MCF 10A (cell line): ENCODE measurements around the gene LBHD2. TPM values are rescaled to one million over a fixed set of nuclear protein-coding genes. Genes with fewer than 3 reads are reported as not detected.
A peak's percentile ranks its signal among the peaks of the same experiment; 100 is the strongest.

Source experiments
- BruUV-seq: library from RNA; stranded (reverse); fragments of 400-500 nt; replicated peaks from 2 replicates; lab custom pipeline; 2021; lab: Mats Ljungman, UMichigan
- CTCF ChIA-PET: fragments of 300-600 bp; sonication (Branson Sonifier 250); formaldehyde crosslinking; extraction: SDS; loops from one replicate; lab custom pipeline; 2021; ENCODE audit warnings: antibody characterized with exemption, inconsistent platforms; lab: Yijun Ruan, JAX
- POLR2A ChIA-PET: fragments of 300-600, 350-650 bp; sonication (Branson Sonifier 250); formaldehyde crosslinking; extraction: SDS; loops from one replicate; lab custom pipeline; 2020; ENCODE audit warnings: antibody characterized with exemption, inconsistent platforms; lab: Yijun Ruan, JAX
- DNase-seq: peaks from one replicate; pipeline ENCODE4 v3.0.0-alpha.2; 2018; ENCODE audit not compliant: unreplicated experiment
- H3K27ac Mint-ChIP-seq: one replicate; pipeline ENCODE4 v1.8.0; 2022; ENCODE audit warnings: mild to moderate bottlenecking, low read depth, mixed read lengths; ENCODE audit not compliant: unreplicated experiment
- H3K27me3 Mint-ChIP-seq: one replicate; pipeline ENCODE4 v1.8.0; 2022; ENCODE audit warnings: mixed read lengths; ENCODE audit not compliant: insufficient read depth, unreplicated experiment
- H3K36me3 Mint-ChIP-seq: one replicate; pipeline ENCODE4 v1.8.0; 2022; ENCODE audit warnings: mild to moderate bottlenecking, moderate library complexity, mixed read lengths; ENCODE audit not compliant: insufficient read depth, unreplicated experiment
- H3K4me1 Mint-ChIP-seq: one replicate; pipeline ENCODE4 v1.8.0; 2022; ENCODE audit warnings: mixed read lengths; ENCODE audit not compliant: insufficient read depth, unreplicated experiment
- H3K4me3 Mint-ChIP-seq: one replicate; pipeline ENCODE4 v1.8.0; 2022; ENCODE audit warnings: mild to moderate bottlenecking, moderate library complexity, mixed read lengths; ENCODE audit not compliant: unreplicated experiment
- H3K9me3 Mint-ChIP-seq: one replicate; pipeline ENCODE4 v1.8.0; 2022; ENCODE audit warnings: mixed read lengths; ENCODE audit not compliant: unreplicated experiment
- intact Hi-C: fragments of 100-400 bp; cut with micrococcal nuclease; formaldehyde crosslinking; loops from 2 replicates; pipeline ENCODE4 v1.14.1; 2022
- total RNA-seq: library from RNA; stranded (reverse); gene quantifications from 2 replicates; pipeline ENCODE4 v1.2.3, GENCODE V29; 2022
- TF ChIP-seq, protein P1 (sequence below): fragments of 200-600 bp; IDR thresholded peaks from one replicate; pipeline ENCODE4 v1.8.0; 2022; ENCODE audit warnings: antibody characterized with exemption, mild to moderate bottlenecking; ENCODE audit not compliant: unreplicated experiment

Gene LBHD2
- total RNA-seq, 1 experiment from 2014 or later: not detected

DNA sequence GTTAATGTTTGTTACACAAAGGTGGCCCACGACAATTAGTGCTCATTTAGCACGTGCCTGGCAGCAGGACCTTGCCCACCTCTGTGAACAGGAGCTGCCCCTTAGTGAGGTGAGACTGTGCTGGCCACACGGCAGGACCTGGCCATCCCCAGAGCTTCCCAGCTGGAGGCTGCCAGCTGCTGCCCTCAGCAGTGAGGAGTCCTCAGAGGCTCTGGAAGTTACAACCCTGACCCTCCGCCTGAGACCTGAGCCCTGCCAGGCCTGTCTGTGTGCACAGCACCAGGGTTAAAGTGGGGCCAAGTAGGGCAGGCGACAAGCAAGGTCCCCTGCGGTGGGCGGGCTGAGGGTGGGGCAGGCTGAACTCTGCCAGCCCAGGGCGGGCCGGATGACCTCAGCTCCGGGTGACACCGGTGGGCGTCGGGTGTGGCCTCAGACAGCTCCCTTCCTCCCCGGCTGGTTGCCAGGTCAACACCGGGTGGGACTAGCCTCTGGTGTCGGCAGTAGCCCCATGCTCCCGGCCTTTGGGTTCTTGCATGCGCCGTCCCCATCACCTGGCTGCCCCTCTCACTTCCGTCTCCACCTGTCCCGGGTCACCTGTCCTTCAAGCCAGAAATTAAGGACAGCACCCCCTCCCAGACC, 9.2 kb upstream of the LBHD2 start:
- Mint-ChIP-seq H3K4me3 (no peak overlapping the region), H3K27ac (no peak overlapping the region), H3K36me3 (no peaks in the 10 kb centered on the region), H3K27me3 (no peaks in the 10 kb centered on the region), H3K9me3 (no peaks in the 10 kb centered on the region), H3K4me1 (peaks cover 6% of the 10 kb centered on the region)
- ChIA-PET CTCF (interaction anchor here (0.5 to 3.0 kb wide), 18 partner anchors 22 to 379 kb away, joined by 3 to 20 read pairs (median 4); no protein-coding TSS in a partner anchor), POLR2A (interaction anchor here (0.7 to 1.4 kb wide), 5 partner anchors 19 to 1608 kb away, joined by 3 to 4 read pairs (median 3); no protein-coding TSS in a partner anchor)
- intact Hi-C loops: loop anchor here (5.0 to 10.0 kb wide), 2 partner anchors 317 to 380 kb away; no protein-coding TSS in a partner anchor
- DNase-seq: no peak
- BruUV-seq: no TSS peak
- TF ChIP-seq, protein P1, sequence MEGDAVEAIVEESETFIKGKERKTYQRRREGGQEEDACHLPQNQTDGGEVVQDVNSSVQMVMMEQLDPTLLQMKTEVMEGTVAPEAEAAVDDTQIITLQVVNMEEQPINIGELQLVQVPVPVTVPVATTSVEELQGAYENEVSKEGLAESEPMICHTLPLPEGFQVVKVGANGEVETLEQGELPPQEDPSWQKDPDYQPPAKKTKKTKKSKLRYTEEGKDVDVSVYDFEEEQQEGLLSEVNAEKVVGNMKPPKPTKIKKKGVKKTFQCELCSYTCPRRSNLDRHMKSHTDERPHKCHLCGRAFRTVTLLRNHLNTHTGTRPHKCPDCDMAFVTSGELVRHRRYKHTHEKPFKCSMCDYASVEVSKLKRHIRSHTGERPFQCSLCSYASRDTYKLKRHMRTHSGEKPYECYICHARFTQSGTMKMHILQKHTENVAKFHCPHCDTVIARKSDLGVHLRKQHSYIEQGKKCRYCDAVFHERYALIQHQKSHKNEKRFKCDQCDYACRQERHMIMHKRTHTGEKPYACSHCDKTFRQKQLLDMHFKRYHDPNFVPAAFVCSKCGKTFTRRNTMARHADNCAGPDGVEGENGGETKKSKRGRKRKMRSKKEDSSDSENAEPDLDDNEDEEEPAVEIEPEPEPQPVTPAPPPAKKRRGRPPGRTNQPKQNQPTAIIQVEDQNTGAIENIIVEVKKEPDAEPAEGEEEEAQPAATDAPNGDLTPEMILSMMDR: no peak

- Mint-ChIP-seq H3K27ac (no peak overlapping the region), H3K9me3 (no peaks in the 10 kb centered on the region), H3K4me1 (peaks cover 6% of the 10 kb centered on the region), H3K27me3 (no peaks in the 10 kb centered on the region), H3K36me3 (no peaks in the 10 kb centered on the region), H3K4me3 (no peak overlapping the region)
- intact Hi-C loops: loop anchor here (1.0 to 10.0 kb wide), 3 partner anchors 214 to 384 kb away; no protein-coding TSS in a partner anchor
- BruUV-seq: no TSS peak
- POLR2A ChIA-PET: no interaction called here
- TF ChIP-seq, protein P1: peak; percentile 62
- CTCF ChIA-PET: interaction anchor here (0.6 to 3.2 kb wide), 12 partner anchors 12 to 1941 kb away, joined by 3 to 19 read pairs (median 4); no protein-coding TSS in a partner anchor
- peak; percentile 86 for DNase-seq
Measured at GRCh38 chr14:103078420-103078749, 5.6 kb upstream of the LBHD2 start.

- no peaks in the 10 kb centered on the region for H3K9me3 Mint-ChIP-seq
- no peaks in the 10 kb centered on the region for H3K36me3 Mint-ChIP-seq
- BruUV-seq: no TSS peak
- POLR2A ChIA-PET: interaction anchor here (0.5 to 1.3 kb wide), 4 partner anchors 11 to 197 kb away, joined by 3 read pairs; no protein-coding TSS in a partner anchor
- intact Hi-C loops: loop anchor here (1.0 to 10.0 kb wide), 3 partner anchors 213 to 384 kb away; no protein-coding TSS in a partner anchor
- CTCF ChIA-PET: interaction anchor here (0.6 to 3.2 kb wide), 13 partner anchors 12 to 240 kb away, joined by 3 to 19 read pairs (median 4); no protein-coding TSS in a partner anchor
- no peaks in the 10 kb centered on the region for H3K27me3 Mint-ChIP-seq
- no peak overlapping the region for H3K27ac Mint-ChIP-seq
- TF ChIP-seq, protein P1: no peak
- peaks cover 6% of the 10 kb centered on the region for H3K4me1 Mint-ChIP-seq
- no peak overlapping the region for H3K4me3 Mint-ChIP-seq
- no peak for DNase-seq
Measured at GRCh38 chr14:103078860-103079587, 5.0 kb upstream of the LBHD2 start.

GRCh38 chr14:103081951-103082350, 2.1 kb upstream of the LBHD2 start:
- CTCF ChIA-PET: interaction anchor here (0.6 kb wide), 1 partner anchor 321 kb away, joined by 5 read pairs; no protein-coding TSS in a partner anchor

More at GRCh38 chr14:103081951-103082350, 2.1 kb upstream of the LBHD2 start:
- no peak for DNase-seq
- H3K4me3 Mint-ChIP-seq: no peak overlapping the region
- POLR2A ChIA-PET: interaction anchor here (0.5 kb wide), 1 partner anchor 240 kb away, joined by 3 read pairs; no protein-coding TSS in a partner anchor
- no peaks in the 10 kb centered on the region for H3K36me3 Mint-ChIP-seq
- BruUV-seq: no TSS peak
- intact Hi-C loops: no loop called here
- no peak overlapping the region for H3K27ac Mint-ChIP-seq
- no peaks in the 10 kb centered on the region for H3K9me3 Mint-ChIP-seq
- TF ChIP-seq, protein P1: no peak
- H3K27me3 Mint-ChIP-seq: no peaks in the 10 kb centered on the region
- no peaks in the 10 kb centered on the region for H3K4me1 Mint-ChIP-seq
